GM21737 (cell line): ENCODE results near the gene ZNF146.
"Not testable (repeated sequence)": the region's sequence is repeated elsewhere in the genome, so short reads cannot be mapped to it uniquely, and the experiment has no call there.

Source experiments
- ATAC-seq: cut with Tn5 transposase; IDR thresholded peaks from one replicate; pipeline ENCODE4 v1.9.1; 2021; ENCODE audit warnings: mild to moderate bottlenecking, moderate library complexity; ENCODE audit not compliant: unreplicated experiment

ZNF146 gene

GRCh38 chr19:36233626-36234025 lies 18.7 kb downstream of the ZNF146 start:
- not testable (repeated sequence) for ATAC-seq

- ATAC-seq = no peak
Observed at GRCh38 chr19:36236304-36236945, 21.5 kb downstream of the ZNF146 start.

GRCh38 chr19:36236946-36237310 lies 22.0 kb downstream of the ZNF146 start:
- ATAC-seq = no peak

- no peak for ATAC-seq
Observed at GRCh38 chr19:36244066-36244465, 29.2 kb downstream of the ZNF146 start.

- ATAC-seq = no peak
Observed at GRCh38 chr19:36245210-36246005, 30.5 kb downstream of the ZNF146 start.

- no peak for ATAC-seq
Observed at GRCh38 chr19:36246006-36246481, 31.1 kb downstream of the ZNF146 start.

GRCh38 chr19:36252047-36252446 lies 37.1 kb downstream of the ZNF146 start:
- ATAC-seq = no peak

- ATAC-seq = no peak
Observed at GRCh38 chr19:36254848-36255247, 39.9 kb downstream of the ZNF146 start.

- no peak for ATAC-seq
Observed at GRCh38 chr19:36255316-36255715, 40.4 kb downstream of the ZNF146 start.

- ATAC-seq = no peak
Observed at GRCh38 chr19:36256064-36256463, 41.2 kb downstream of the ZNF146 start.

- no peak for ATAC-seq
Observed at GRCh38 chr19:36256853-36257519, 42.1 kb downstream of the ZNF146 start.

GRCh38 chr19:36257520-36257876 lies 42.6 kb downstream of the ZNF146 start:
- ATAC-seq = no peak

- no peak for ATAC-seq
Observed at GRCh38 chr19:36258028-36258875, 43.3 kb downstream of the ZNF146 start.

- no peak for ATAC-seq
Observed at GRCh38 chr19:36259211-36259610, 44.3 kb downstream of the ZNF146 start.

GRCh38 chr19:36265064-36265463 lies 50.2 kb downstream of the ZNF146 start:
- ATAC-seq = no peak

- ATAC-seq = no peak
Observed at GRCh38 chr19:36265856-36266374, 51.0 kb downstream of the ZNF146 start.

- ATAC-seq = no peak
Observed at GRCh38 chr19:36266375-36266961, 51.6 kb downstream of the ZNF146 start.

GRCh38 chr19:36267061-36267845 lies 52.3 kb downstream of the ZNF146 start:
- ATAC-seq = no peak

GRCh38 chr19:36268081-36268480 lies 53.2 kb downstream of the ZNF146 start:
- not testable (repeated sequence) for ATAC-seq

- not testable (repeated sequence) for ATAC-seq
Observed at GRCh38 chr19:36268591-36268990, 53.7 kb downstream of the ZNF146 start.
